ENCODE data around the gene EIF4E.
"Not testable (repeated sequence)": the region's sequence is repeated elsewhere in the genome, so short reads cannot be mapped to it uniquely, and the experiment has no call there.

The EIF4E gene, protein sequence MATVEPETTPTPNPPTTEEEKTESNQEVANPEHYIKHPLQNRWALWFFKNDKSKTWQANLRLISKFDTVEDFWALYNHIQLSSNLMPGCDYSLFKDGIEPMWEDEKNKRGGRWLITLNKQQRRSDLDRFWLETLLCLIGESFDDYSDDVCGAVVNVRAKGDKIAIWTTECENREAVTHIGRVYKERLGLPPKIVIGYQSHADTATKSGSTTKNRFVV

DNA sequence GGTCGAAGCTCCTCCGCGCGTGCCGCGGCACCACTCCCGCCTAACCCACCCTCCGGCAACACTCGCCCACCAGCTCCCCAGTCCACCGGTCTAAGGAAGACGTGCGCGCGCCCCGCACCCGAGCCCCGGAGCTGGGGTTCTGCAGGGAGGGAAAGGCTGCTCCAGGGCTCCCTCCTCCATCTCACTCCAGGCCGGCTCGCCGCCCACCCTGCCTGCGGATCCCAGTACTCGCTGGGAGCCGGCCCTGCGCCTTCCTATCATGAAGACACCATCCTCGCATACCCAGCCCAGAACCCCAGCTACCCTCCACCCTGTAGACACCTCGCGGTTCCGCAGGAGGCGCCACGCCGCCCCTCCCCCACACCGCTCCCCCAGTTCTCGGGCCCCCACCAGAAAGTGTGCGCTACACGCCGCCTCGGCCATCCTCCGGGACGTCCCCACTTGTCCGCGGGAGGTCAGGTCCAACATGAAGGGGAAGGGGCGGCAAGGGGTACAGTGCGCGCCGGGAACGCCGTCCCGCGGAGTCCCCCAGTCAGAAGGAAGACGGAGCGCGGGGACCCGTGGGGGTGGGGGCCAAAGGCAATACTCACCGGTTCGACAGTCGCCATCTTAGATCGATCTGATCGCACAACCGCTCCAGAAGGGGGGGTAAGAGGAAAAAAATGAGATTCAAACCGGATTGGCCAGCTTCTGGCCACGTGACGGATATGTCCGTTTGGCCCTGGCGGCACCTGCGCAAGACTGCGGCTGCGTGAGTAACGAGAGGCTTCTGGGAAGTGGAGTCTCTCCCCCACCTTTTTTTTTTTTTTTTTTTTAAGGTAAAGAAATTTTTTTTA, at the start of gene EIF4E:
TSS of gene EIF4E (minus strand) at position 629 of the 836 bp plus-strand sequence. CDS start at position 608, 21 bp downstream.
- peak; percentile 68 for DNase-seq

DNA sequence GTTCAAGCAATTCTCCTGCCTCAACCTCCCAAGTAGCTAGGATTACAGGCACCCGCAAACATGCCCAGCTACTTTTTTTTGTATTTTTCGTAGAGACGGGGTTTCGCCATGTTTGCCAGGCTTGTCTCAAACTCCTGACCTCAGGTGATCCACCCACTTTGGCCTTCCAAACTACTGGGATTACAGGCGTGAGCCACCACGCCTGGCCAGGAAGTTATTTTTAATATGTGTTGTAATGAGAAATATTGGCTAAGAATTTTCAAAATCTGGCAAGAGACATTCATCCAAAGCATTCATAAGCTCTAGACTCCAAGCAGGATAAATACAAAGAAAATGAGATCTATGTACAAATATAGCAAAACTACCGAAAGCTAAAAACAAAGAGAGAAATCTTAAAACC, 48.6 kb upstream of the EIF4E start:
- DNase-seq: no peak

DNA sequence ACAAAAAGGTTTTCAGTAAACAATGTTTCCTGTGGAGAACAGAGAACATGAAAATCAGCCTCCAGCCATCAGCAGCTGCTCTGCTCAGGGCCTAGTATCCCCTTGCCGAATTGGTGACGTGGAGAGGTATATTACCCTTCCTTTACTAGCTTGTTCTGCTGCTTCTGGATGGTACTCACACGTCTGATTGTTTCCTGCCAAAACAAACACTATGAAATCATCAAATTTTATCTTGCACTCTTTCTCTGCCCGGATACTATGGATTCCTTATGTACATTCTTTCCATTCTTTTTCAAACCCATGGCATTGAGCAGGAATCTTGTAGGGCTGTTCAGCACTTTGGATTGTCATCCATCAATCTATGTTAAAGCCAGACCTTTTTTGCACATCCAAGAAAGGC, 47.8 kb upstream of the EIF4E start:
- no peak for DNase-seq

DNA sequence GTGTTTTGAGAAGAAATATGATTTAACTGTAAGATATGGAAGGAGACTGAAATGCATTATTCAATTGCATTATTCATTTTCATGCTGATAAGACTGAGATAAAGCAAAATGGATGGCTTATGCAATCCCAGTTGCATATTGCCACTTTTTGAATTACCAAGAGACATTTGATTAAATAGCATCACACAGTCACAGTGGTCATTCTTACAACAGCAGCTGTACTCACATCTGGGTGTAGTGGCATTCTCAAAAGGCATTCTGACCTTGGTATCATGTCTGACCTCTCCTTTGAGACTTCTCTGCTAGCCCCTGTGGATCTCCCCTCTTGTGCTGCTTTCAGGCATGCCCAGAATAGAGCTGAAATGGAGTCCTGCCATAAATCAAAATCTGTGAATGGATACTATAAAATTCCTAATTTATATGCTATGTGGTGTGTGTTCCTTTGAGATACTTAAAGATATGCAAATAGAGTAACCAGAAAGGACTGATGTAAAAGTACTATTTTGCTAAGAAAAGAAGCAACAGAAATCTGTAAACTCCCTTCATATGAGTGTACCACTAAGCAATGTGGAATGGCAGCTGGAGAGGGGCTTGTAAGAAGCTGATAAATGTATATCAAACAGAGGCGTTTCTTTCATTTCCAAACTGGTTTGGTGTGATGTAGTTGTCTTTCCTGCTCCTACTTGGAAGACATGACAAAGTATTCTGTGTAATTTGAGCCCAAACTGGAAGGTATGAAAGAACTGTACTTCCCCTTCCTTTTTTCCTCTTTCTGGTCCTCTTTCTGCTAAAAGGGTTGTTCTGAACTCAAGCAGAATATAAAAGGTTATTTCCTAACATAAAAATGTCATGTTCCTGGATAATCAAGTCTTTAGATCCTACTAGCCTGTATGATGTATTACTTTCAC, 41.2 kb upstream of the EIF4E start:
- DNase-seq: no peak

DNA sequence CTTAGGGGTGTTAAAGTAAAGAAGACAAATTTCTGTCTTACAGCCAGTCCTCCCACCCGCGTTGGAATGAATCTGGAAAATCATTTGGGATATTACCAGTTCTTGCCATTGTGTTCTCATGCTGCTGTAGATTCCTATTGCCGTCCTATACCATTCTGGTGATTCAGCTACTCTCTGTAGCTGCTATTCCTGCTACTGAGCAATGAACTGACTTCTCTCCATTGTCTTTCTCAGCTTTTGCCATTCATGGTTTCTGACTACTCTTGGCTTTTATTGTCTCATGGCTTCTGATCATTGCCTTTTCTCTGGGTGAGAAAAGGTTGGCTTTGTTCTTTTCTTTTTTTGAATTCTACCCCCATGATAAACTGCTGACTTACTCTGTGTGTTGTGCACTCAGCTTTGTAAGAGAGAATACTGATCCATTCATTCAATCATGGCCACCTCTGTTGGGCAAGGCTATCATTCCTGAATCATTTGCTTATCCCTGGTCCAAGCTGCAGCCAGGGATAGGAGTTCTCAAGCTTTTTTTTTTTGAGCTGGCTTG, 38.9 kb upstream of the EIF4E start:
- no peak for DNase-seq

DNA sequence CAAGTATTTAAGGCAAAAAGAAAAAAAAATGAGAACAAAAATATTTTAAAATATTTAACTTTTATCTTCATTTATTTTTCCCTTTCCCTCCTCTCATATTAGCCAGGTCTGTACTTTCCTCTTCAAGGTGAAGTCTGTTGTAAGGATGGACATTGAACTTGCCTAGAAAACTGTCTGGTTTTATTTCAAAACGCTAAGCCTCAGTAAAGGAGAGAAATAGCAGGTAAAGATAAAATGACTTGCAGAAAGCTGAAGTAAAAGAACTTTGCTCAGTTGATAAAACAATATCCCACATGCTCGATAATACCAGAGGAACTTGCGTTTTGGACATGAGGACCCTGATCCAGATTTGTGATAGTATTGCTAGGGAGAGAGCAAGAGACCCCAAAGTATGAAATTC, 38.0 kb upstream of the EIF4E start:
- no peak for DNase-seq

DNA sequence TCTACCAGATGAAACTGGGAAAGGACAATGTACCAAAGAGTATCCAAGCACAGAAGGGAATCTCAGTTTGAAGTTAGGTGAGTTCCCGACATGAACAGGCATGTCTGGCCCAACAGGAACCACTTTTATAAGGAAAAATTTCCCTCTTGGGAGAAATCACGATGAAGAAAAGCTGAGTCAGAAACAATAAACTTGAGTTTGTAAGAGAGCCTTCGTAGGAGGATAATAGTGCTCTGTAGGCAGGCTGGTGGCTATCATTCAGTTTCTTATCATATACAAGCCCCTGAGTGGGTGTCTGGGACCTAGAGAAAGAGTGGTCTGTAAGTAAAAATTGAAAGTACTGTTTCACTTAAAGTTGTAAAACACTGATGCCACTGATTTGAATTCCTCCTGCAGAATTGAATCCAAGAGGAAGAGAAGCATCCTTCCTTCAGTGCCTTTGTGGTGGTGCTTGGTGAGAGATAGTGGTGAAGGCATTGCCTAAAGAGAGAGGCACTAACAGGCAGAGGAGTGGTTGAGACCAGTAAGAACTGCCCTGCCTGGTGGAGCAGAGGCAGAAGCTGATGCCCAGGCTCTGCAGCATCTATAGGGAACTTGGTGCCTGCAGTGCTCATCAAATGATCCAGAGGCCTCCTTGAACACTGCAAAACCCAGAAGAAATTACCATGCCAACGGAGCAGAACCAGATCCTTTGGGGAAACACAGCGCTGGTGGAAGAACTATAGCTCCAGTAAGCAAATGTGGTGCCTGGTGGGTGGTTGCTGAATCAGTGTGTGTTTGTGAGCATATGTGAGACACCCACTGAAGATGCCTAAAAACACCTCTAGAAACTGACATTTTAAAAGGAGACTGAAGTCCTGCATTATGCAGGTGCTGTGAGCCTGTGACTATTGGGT, 34.9 kb upstream of the EIF4E start:
- no peak for DNase-seq

DNA sequence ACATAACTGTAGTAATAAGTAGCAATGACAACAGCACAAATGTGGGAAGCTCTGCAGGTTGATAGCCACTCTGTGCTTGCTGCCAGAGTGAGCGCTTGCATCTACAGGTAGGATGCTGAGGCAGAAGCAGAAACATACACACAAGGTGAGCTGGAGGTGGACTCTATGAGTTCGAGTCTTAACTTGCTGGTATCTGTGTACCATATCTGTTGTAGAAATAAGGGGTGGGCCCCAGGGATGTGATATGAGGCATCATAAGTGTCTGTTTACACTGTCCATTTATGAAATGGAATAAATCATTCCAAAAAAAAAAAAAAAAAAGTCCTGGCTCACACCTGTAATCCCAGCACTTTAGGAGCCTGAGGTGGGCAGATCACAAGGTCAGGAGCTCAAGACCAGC, 32.8 kb upstream of the EIF4E start:
- no peak for DNase-seq

DNA sequence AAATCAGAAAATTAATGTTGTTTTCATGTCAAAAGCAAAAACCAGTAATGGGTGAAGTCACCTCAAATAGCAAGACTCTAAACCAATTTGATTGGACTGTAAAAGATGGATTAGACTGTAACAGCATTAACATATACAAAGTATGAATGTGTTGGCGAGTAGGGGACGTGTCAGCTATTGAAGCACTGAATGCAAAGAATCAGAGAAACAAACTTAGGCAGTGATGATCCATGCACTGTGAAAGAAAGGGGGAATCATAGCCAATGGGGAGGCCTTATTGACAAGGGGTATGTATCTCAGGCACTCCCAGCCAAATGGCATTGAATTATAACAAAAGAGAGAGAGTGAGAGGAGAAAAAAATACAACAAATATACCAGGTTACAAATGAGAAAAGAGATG, 30.5 kb upstream of the EIF4E start:
- no peak for DNase-seq

DNA sequence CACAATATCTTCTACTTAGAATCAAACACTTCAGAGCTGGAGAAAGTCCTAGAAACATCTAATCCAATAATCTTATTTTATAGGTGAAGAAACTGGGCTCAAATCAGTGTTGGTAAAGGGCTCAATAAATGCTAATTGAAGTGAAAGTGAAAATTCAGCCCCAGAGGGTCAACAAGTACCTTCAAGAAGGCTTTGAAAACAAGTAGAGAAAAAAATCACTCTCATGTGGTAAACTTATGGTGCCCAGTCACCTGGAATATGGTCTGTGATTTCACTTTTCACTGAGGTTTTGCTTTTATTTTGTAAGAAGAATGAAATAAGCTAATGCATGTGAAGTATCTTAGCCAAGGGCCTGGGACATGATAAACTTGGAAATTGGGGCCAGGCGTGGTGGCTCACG, 29.1 kb upstream of the EIF4E start:
- DNase-seq: no peak

DNA sequence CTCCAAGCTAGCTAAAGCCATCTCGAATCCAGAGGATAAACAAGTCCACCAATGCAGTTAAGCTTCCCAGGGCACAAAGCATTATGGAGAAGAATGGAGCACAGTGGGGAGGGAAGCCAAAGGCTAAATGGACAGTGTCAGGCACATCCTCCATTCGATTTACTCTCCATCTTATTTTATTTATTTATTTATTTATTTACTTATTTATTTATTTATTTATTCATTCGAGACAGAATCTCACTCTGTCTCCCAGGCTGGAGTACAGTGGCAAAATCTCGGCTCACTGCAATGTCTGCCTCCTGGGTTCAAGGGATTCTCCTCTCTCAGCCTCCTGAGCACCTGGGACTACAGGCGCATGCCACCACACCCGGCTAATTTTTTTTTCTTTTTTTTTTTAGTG, 26.3 kb upstream of the EIF4E start:
- no peak for DNase-seq

DNA sequence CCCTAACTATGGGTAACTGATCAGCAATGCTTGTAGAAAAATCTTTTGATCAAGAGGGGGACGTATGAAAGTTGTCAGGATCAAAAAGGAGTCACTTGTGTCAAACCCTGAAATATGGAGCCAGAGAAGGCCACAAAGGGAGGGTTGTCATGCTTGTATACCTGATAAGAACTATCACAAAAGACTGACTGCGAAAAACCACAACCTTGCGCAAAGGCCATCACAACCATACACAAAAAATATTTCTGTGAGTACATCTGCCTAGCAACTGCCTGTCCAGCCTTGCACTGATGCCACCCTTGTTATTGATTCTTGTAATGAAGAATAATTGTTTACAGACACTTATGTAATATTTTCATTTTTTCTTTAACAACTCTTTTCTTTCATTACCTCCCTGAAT, 22.8 kb upstream of the EIF4E start:
- DNase-seq: no peak

DNA sequence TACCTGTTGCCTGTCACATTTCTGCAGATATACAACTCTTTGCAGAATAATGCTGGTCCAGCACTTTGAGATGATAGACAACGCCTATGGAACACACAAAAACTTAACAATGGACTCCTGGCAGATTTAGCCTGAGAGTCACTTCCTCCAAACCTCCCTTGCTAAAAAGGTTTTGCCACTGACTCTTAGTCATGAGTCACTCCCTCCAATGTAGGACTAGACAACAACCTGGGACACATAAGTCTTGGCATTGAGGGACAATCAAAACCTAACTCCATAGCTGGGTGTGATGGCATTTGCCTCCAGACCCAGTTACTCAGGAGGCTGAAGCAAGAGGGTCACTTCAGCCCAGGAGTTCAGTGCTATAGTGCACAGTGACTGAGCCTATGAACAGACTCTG, 22.0 kb upstream of the EIF4E start:
- no peak for DNase-seq

DNA sequence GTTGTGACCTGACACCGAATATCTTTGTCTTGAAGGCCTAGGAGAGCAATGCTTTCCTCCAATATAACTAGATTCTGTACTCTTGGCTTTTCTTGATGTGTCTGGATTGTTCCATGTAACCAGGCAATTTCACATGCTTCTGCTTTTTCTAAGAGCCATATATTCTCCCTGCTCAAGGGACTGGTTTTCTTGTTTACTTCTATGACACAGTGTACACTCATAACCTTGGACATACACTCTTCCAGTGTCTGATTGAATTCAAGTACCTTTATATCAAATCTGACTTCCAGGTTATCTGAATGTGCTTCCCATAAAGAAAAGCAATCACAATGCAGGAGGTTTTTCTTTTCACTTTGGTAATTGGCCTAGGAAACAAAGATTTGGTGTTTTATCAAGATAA, 17.4 kb upstream of the EIF4E start:
- no peak for DNase-seq

DNA sequence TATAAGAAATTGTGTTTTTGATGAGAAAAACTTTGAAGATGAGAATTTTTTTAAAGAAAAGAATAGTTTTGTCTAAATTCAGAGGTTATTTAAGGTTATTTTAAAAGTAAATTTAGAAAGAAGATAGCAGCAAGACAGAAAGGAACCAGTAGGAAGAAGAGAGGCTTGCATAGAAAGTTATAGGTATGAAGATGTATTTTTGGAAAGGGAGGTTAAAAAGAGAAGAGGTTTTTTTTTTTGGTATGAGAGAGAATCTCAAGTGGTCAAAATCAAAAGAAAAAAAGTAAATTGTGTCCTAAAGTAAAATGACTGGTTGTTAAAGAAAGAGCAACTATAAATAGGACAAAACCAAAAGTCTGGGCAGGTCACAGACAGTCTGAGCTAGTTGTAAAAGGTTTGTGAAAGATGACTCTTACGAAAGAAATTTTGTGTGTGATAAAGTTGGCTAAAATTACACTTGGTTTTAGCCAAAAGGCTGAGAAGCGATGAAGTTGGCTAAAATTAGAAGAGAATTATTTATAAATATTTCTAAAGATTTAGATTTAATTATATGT, 16.4 kb upstream of the EIF4E start:
- DNase-seq: no peak

DNA sequence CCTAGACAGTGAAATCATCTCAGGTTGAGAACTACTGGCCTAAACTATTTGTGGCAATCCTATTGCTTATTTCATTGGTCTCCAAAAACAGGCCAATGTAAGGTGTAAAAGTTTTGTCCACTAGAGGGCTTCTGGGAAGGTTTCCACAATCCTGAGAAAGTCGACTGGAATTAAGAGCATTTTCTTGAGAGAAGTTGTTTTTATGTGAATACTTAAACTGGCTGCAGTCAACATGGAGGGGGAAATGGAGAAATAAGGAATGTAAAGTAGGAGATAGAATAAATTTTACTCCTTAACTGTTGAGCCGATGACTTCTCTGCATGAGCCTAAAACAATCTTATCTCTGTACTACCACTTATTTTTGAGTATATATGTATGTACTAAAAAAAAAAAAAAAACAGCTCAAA, 11.0 kb upstream of the EIF4E start:
- no peak for DNase-seq

DNA sequence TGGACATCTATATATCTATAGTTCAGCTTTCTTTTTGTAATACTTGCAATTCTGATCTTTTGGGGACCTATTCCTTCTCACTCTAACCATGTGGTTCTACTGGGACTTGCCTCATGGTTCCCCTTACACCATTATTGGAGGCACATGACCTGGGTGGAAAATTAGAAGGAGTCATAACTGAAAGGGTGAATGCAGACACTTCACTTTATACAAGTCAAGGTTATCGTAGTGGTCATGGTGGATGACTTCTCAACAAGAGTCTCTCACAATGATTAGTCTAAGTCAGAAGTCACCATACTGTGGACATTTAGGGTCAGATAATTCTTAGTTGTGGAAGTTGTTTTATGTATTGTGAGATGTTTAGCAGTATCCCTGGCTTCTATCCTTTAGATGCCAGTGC, 10.5 kb upstream of the EIF4E start:
- DNase-seq: no peak

DNA sequence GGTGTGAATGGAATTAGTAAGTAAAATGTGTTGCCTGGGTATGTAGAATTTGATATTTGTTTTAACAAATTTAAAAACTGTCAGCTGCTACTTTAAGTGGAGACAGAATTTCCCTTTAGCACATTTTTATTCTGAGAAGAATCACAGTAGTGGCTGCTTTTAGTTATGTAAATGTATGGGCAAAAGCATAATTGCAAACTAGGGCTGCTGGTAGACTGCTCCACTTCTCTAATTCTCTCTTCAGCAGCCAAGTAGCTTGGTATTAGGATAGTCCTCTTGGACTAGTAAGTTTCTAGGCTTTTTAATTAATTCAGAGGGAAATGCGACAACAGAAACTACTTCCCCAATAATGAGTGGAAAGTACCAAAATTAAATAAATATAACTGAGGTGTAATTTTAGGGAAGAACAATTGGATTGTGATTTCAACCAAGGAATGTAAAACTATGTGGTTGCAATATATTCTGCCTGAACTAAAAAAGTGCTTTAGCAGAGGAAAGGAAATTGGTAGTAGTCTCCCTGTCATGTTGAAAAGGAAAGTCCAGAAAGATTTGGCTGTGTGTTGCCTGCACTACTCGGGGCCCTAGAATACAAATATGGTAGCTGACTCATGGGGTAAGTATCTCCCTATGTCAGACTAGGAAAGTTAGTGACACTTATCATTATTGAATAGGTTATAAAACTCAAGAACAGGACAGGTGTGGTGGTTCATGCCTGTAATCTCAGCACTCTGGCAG, 9.2 kb upstream of the EIF4E start:
- no peak for DNase-seq

DNA sequence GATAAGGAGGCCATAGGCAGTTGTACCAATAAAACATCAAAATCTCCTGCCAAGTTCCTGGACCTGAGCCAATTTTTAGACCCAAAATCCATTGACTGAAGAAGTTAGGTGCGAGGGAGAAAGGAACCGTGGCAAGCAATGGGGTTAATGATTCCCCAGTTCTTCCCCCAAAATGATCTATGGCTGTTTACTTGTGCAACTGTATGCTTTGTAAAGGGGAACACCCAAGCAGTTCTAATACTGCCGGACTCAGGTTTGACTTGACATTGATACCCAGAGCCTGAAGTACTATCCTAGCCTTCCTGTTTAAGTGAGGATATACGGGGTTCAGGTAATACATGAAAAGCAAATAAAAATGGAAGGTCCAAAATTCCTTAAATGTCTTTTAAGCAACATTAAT, 6.7 kb upstream of the EIF4E start:
- DNase-seq: no peak

DNA sequence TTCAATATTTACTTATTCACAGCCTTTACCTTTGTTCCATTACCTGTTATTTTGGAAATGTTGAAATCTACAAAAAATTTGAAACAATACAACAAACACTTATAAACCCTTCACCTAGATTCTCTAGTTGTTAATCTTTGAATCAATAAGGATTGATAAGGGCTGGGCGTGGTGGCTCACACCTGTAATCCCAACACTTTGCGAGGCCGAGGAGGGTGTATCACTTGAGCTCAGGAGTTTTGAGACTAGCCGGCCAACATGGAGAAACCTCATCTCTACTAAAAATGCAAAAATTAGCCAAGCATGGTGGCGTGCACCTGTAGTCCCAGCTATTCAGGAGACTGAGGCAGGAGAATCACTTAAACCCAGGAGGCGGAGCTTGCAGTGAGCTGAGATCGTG, 5.9 kb upstream of the EIF4E start:
- not testable (repeated sequence) for DNase-seq

DNA sequence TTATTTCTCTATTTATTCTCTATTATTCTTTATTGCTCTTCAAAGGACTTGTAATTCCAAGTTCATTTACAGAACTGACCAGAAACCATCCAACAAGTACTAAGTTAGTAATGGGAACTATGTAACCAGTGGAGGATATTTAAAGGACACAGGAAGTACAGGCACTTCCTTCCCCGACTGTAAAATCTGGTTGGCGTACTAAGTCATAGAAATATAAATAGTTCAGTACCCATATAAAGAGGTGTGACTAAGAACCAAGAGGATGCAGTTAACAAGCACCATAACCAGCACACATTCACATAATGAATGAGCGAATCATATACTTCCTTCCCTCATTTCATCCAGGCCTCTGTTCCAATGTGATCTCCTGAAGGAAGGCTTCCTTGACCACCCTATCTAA, 3.6 kb upstream of the EIF4E start:
- no peak for DNase-seq
